Fibroblast of lung (primary cell): ENCODE data around the gene C8G. TPM values are rescaled to one million over a fixed set of nuclear protein-coding genes. Genes with fewer than 3 reads are reported as not detected.

Experiments used
- DNase-seq, 2 donors: peaks; one replicate each; pipeline versions ENCODE4 v3.0.0 to v3.0.0-alpha.2; 2010; ENCODE audit warnings: low read depth in 2 of 2
- H2AFZ ChIP-seq: 2 replicates; pipeline ENCODE4 v1.5.1; 2012; ENCODE audit warnings: low read length, control low read depth, inconsistent platforms
- H3K27ac ChIP-seq: 2 replicates; pipeline ENCODE4 v1.5.1; 2011; ENCODE audit warnings: low read length, control low read depth; ENCODE audit not compliant: insufficient read depth
- H3K27me3 ChIP-seq: 2 replicates; pipeline ENCODE4 v1.5.1; 2011; ENCODE audit warnings: mild to moderate bottlenecking, low read length; ENCODE audit not compliant: control insufficient read depth, insufficient read depth
- H3K36me3 ChIP-seq: 2 replicates; pipeline ENCODE4 v1.5.1; 2011; ENCODE audit warnings: low read length; ENCODE audit not compliant: control insufficient read depth, insufficient read depth
- H3K4me1 ChIP-seq: 2 replicates; pipeline ENCODE4 v1.5.1; 2011; ENCODE audit warnings: low read length; ENCODE audit not compliant: control insufficient read depth, insufficient read depth; ENCODE audit errors: extremely low read depth
- H3K4me2 ChIP-seq: 2 replicates; pipeline ENCODE4 v1.5.1; 2011; ENCODE audit warnings: low read length, control low read depth; ENCODE audit not compliant: insufficient read depth; ENCODE audit errors: extremely low read depth
- H3K4me3 ChIP-seq, 4 experiments: fragments of 200-600 bp in 1 of 4; sonication (generic) in 1 of 4; replicated peaks in 1 of 4; 2 replicates each; pipeline ENCODE4 v1.5.1; 2011 to 2016; ENCODE audit warnings: low read length in 4 of 4, low read depth in 3 of 4, mild to moderate bottlenecking in 3 of 4, control low read depth in 2 of 4, inconsistent platforms in 1 of 4, mixed read lengths in 1 of 4; ENCODE audit not compliant: insufficient read depth in 1 of 4; ENCODE audit errors: control extremely low read depth in 1 of 4
- H3K79me2 ChIP-seq: 2 replicates; pipeline ENCODE4 v1.5.1; 2012; ENCODE audit warnings: mild to moderate bottlenecking, low read length, inconsistent platforms; ENCODE audit not compliant: control insufficient read depth, insufficient read depth
- H3K9ac ChIP-seq: 2 replicates; pipeline ENCODE4 v1.5.1; 2011; ENCODE audit warnings: mild to moderate bottlenecking, low read length, control low read depth; ENCODE audit not compliant: insufficient read depth
- H3K9me3 ChIP-seq: 2 replicates; pipeline ENCODE4 v1.5.1; 2012; ENCODE audit warnings: low read depth, low read length; ENCODE audit not compliant: control insufficient read depth, insufficient read depth
- H4K20me1 ChIP-seq: 2 replicates; pipeline ENCODE4 v1.5.1; 2011; ENCODE audit warnings: low read length; ENCODE audit not compliant: control insufficient read depth, insufficient read depth; ENCODE audit errors: extremely low read depth
- CTCF ChIP-seq, 2 donors: IDR thresholded peaks in 1 of 2; conservative IDR thresholded peaks in 1 of 2; 1 replicate in 1 of 2; 2 replicates in 1 of 2; pipeline ENCODE4 v1.5.1; 2011 to 2012; ENCODE audit warnings: low read length in 2 of 2, control low read depth in 1 of 2, inconsistent platforms in 1 of 2, low read depth in 1 of 2, mild to moderate bottlenecking in 1 of 2
- EZH2 ChIP-seq: IDR thresholded peaks from 2 replicates; pipeline ENCODE4 v1.5.1; 2012; ENCODE audit warnings: low read length, control low read depth, mild to moderate bottlenecking; ENCODE audit errors: missing control alignments
- polyA plus RNA-seq, 2 donors: library from polyadenylated mRNA; depleted of rRNA in 1 of 2; stranded (reverse) in 1 of 2; unstranded in 1 of 2; fragments of >200 nt; gene quantifications; 2 replicates each; pipeline ENCODE4 v1.2.1, GENCODE V29; 2011 to 2012; ENCODE audit warnings: missing spikeins in 1 of 2
- total RNA-seq: library from RNA; depleted of rRNA; stranded (reverse); fragments of >200 nt; gene quantifications from 2 replicates; pipeline ENCODE4 v1.2.1, GENCODE V29; 2014

C8G gene
- total and polyA plus RNA-seq, 2 donors (not counting 1 experiment from before 2014, with no cell fraction given) = 0.40 to 1.2 TPM

- Histone ChIP-seq H3K27me3 (no peaks in the 10 kb centered on the region), H4K20me1 (no peaks in the 10 kb centered on the region), H3K4me3 (no peak overlapping the region), H3K9ac (no peak overlapping the region), H2AFZ (no peak overlapping the region), H3K36me3 (peaks cover 7% of the 10 kb centered on the region), H3K79me2 (peaks cover 4% of the 10 kb centered on the region), H3K27ac (no peak overlapping the region), H3K4me1 (peaks cover 14% of the 10 kb centered on the region), H3K9me3 (no peaks in the 10 kb centered on the region), H3K4me2 (no peak overlapping the region)
- TF ChIP-seq CTCF (conservative IDR thresholded peaks at IDR 0.05 in 1 of 2, IDR thresholded peaks at IDR 0.05 in 1 of 2; ENCODE audit: low read depth in 1 of 2, low read length in 2 of 2) (no peak), EZH2 (no peak)
- no peak for DNase-seq
These were observed 45.8 kb upstream of the C8G start for GRCh38 chr9:136899196-136899595.

- Histone ChIP-seq H2AFZ (no peak overlapping the region), H3K9me3 (no peaks in the 10 kb centered on the region), H3K4me3 (no peak overlapping the region), H3K27ac (no peak overlapping the region), H3K4me1 (peaks cover 14% of the 10 kb centered on the region), H3K9ac (no peak overlapping the region), H3K79me2 (no peaks in the 10 kb centered on the region), H3K36me3 (peaks cover 5% of the 10 kb centered on the region), H3K27me3 (no peaks in the 10 kb centered on the region), H4K20me1 (no peaks in the 10 kb centered on the region), H3K4me2 (no peak overlapping the region)
- no peak for TF ChIP-seq CTCF (conservative IDR thresholded peaks at IDR 0.05 in 1 of 2, IDR thresholded peaks at IDR 0.05 in 1 of 2; ENCODE audit: low read depth in 1 of 2, low read length in 2 of 2)
- TF ChIP-seq EZH2 = no peak
- no peak for DNase-seq
These were observed 44.5 kb upstream of the C8G start for GRCh38 chr9:136900556-136900955.

GRCh38 chr9:136900988-136901515, 44.0 kb upstream of the C8G start:
- peak overlapping the region; percentile 62 for H3K27ac ChIP-seq

More at GRCh38 chr9:136900988-136901515, 44.0 kb upstream of the C8G start:
- DNase-seq = no peak
- H3K36me3 ChIP-seq = peaks cover 5% of the 10 kb centered on the region
- no peak overlapping the region for H3K4me2 ChIP-seq
- no peak overlapping the region for H3K4me3 ChIP-seq
- H3K27me3 ChIP-seq = no peaks in the 10 kb centered on the region
- no peaks in the 10 kb centered on the region for H3K79me2 ChIP-seq
- TF ChIP-seq EZH2 (no peak), CTCF (conservative IDR thresholded peaks at IDR 0.05 in 1 of 2, IDR thresholded peaks at IDR 0.05 in 1 of 2; ENCODE audit: low read depth in 1 of 2, low read length in 2 of 2) (no peak)
- H3K9ac ChIP-seq = no peak overlapping the region
- H4K20me1 ChIP-seq = no peaks in the 10 kb centered on the region
- no peaks in the 10 kb centered on the region for H3K9me3 ChIP-seq
- no peak overlapping the region for H2AFZ ChIP-seq
- H3K4me1 ChIP-seq = peaks cover 14% of the 10 kb centered on the region
